ENCODE measurements around the gene TCAF1.

- TF ChIP-seq CTCF (IDR thresholded peaks at IDR 0.05) (no peak), POLR2A (IDR thresholded peaks at IDR 0.05) (no peak)
Measured at GRCh38 chr7:143906151-143906550, 4.2 kb upstream of the TCAF1 start.

Data from body of pancreas (tissue), 4 donors.